Psoas muscle (tissue), 8 donors: ENCODE data around the gene LRRC55. TPM values are rescaled to one million over a fixed set of nuclear protein-coding genes. Genes with fewer than 3 reads are reported as not detected.

Source experiments
- ATAC-seq, 4 donors: fragments of 200-7000 bp; cut with Tn5 transposase; one replicate each; pipeline ENCODE4 v1.9.1; 2020; ENCODE audit warnings: moderate library complexity in 3 of 4, mild to moderate bottlenecking in 2 of 4
- DNase-seq, 2 donors: peaks; one replicate each; pipeline ENCODE4 v3.0.0-alpha.2; 2020
- H3K27ac ChIP-seq: fragments of 200-600 bp; one replicate; pipeline ENCODE4 v1.8.0; 2022
- H3K27me3 ChIP-seq, 3 donors: fragments of 200-600 bp in 1 of 3; one replicate each; pipeline versions ENCODE4 v1.6.1 to v1.8.0; 2013 to 2022; ENCODE audit warnings: low read length in 2 of 3, mild to moderate bottlenecking in 2 of 3, moderate library complexity in 1 of 3; ENCODE audit not compliant: insufficient read depth in 3 of 3
- H3K36me3 ChIP-seq, 2 donors: fragments of 200-600 bp in 1 of 2; one replicate each; pipeline versions ENCODE4 v1.6.1 to v1.8.0; 2013 to 2022; ENCODE audit warnings: low read depth in 1 of 2, mild to moderate bottlenecking in 1 of 2, moderate library complexity in 1 of 2; ENCODE audit not compliant: insufficient read depth in 1 of 2
- H3K4me1 ChIP-seq: fragments of 200-600 bp; one replicate; pipeline ENCODE4 v1.8.0; 2022
- H3K4me3 ChIP-seq: fragments of 200-600 bp; one replicate; pipeline ENCODE4 v1.8.0; 2022; ENCODE audit warnings: mild to moderate bottlenecking
- H3K9me3 ChIP-seq: fragments of 200-600 bp; one replicate; pipeline ENCODE4 v1.8.0; 2022
- WGBS, 3 donors: extraction: QIAGEN DNeasy Blood & Tissue Kit; methylation state at CpG; one replicate each; pipeline versions ENCODE4 v1.1.6 to v1.1.7; 2013; 5-methylcytosine and 5-hydroxymethylcytosine counted together
- intact Hi-C, 2 donors: fragments of 100-400 bp; cut with DNase I; formaldehyde crosslinking; loops; one replicate each; pipeline versions ENCODE4 v1.11.0 to v1.14.2; 2022
- polyA plus RNA-seq, 3 donors: library from polyadenylated mRNA; stranded (reverse); fragments of 200-250 nt; gene quantifications; one replicate each; pipeline ENCODE4 v1.2.3, GENCODE V29; 2013
- total RNA-seq, 4 donors: library from RNA; stranded (reverse); fragmentation: NEBNext Ultra II Directional in 2 of 4; extraction: Animal tissue kit (Norgen Biotek cat#: 25700) in 2 of 4; gene quantifications; one replicate each; pipeline versions ENCODE4 v1.2.1 to v1.2.4, GENCODE V29; 2021 to 2023
- TF ChIP-seq, protein P1 (sequence below): fragments of 200-600 bp; IDR thresholded peaks from one replicate; pipeline ENCODE4 v1.8.0; 2022; ENCODE audit warnings: antibody characterized with exemption
- donor health status: healthy with polysubstance abuse.
- donor health status: DM: no; HTN: no; CAD: no; lungs with moderate emphysema.
- donor health status: Bipolar disorder and iron deficiency.
- donor health status: healthy.
- donor health status: DM: yes; HTN: yes; CAD: no.
- donor health status: DM: no; HTN: no; CAD: no.
- donor health status: DM: no; HTN: no; CAD: no.
- donor health status: DM: yes; HTN: yes; CAD: no.

LRRC55 gene
- total and polyA plus RNA-seq, 7 donors, result 0.04 to 0.27 (median 0.08) TPM

DNA sequence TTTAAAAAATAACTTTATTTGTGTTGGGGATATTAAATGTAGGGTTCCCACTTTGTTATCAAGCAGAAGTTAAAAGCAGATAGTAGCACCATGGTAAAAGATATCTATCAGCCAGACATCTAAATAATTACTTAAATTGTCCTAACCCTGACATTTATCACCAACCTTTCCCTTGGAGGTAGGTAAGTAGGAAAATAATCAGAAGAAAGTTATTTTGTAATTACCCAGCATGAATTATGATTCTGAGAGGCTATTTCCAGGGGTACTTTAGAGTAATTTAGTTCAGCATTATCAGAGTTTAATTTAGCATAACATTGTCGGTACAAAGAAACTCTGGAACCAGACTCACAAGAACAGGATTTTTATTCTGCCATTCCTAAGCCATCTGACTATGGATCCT lies 23.2 kb upstream of the LRRC55 start:
- TF ChIP-seq, protein P1, sequence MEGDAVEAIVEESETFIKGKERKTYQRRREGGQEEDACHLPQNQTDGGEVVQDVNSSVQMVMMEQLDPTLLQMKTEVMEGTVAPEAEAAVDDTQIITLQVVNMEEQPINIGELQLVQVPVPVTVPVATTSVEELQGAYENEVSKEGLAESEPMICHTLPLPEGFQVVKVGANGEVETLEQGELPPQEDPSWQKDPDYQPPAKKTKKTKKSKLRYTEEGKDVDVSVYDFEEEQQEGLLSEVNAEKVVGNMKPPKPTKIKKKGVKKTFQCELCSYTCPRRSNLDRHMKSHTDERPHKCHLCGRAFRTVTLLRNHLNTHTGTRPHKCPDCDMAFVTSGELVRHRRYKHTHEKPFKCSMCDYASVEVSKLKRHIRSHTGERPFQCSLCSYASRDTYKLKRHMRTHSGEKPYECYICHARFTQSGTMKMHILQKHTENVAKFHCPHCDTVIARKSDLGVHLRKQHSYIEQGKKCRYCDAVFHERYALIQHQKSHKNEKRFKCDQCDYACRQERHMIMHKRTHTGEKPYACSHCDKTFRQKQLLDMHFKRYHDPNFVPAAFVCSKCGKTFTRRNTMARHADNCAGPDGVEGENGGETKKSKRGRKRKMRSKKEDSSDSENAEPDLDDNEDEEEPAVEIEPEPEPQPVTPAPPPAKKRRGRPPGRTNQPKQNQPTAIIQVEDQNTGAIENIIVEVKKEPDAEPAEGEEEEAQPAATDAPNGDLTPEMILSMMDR, result no peak
- Histone ChIP-seq H3K27ac (no peak overlapping the region), H3K36me3 (no peaks in the 10 kb centered on the region), H3K4me1 (no peaks in the 10 kb centered on the region), H3K4me3 (no peak overlapping the region), H3K27me3 (peaks cover 0 to 1% (median 0%) of the 10 kb centered on the region in 3 donors), H3K9me3 (no peaks in the 10 kb centered on the region)
- DNase-seq, result no peak
- 29 to 68% (median 48%) methylated on average over 1 of the region's 1 CpG for WGBS, 3 donors
- intact Hi-C loops, result no loop called here
- ATAC-seq, result no peak

DNA sequence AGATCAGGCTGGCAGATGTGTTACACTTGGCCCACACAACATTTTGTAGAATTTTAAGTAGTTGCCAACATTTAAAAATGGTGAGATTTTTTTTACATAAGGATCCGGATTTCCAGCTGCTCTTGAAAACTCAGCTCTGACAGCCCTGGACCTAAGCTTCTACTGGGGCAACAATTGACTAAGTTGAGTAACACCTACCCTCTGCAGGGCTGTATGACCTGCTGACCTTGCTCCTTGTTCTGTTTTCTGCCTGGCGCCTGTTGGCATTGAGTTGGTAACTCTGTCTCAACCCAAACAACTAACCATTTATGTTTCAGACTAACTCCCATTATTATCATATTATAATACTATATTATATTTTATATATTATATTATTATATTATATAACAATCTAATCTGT lies 21.1 kb upstream of the LRRC55 start:
- H3K4me1 ChIP-seq, result no peaks in the 10 kb centered on the region
- WGBS, 3 donors, result 54 to 64% (median 59%) methylated on average over 2 of the region's 2 CpGs
- TF ChIP-seq, protein P1, result no peak
- DNase-seq (no peak), ATAC-seq (no peak)
- intact Hi-C loops, result no loop called here
- H3K36me3 ChIP-seq, result no peaks in the 10 kb centered on the region
- H3K4me3 ChIP-seq, result no peak overlapping the region
- H3K9me3 ChIP-seq, result no peaks in the 10 kb centered on the region
- peaks cover 0 to 1% (median 0%) of the 10 kb centered on the region in 3 donors for H3K27me3 ChIP-seq
- no peak overlapping the region for H3K27ac ChIP-seq

DNA sequence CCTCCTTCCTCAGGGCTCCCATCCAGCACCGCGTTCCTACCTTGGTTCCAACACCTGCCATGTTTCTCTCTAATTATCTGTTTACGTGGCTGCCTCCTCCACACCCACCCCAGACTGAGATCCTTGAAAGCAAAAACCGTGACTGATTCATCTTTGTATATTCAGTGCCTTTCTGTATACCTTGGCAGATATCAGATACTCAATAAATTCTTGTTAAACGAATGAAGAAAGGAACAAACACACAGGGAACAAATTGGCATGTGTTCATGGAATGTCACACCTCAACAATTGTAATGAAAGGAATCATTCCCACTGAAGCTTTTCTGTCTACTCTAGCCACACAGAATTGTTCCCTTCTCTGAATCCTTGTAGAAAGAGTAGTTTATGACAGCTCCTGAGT lies 20.4 kb upstream of the LRRC55 start:
- Histone ChIP-seq H3K4me3 (no peak overlapping the region), H3K4me1 (no peaks in the 10 kb centered on the region), H3K36me3 (no peaks in the 10 kb centered on the region), H3K27ac (no peak overlapping the region), H3K9me3 (no peaks in the 10 kb centered on the region), H3K27me3 (peaks cover 0 to 1% (median 0%) of the 10 kb centered on the region in 3 donors)
- ATAC-seq (no peak), DNase-seq (no peak)
- TF ChIP-seq, protein P1, result no peak
- intact Hi-C loops, result no loop called here
- whole genome bisulfite sequencing, 3 donors, result 52 to 58% (median 55%) methylated on average over 5 of the region's 5 CpGs

DNA sequence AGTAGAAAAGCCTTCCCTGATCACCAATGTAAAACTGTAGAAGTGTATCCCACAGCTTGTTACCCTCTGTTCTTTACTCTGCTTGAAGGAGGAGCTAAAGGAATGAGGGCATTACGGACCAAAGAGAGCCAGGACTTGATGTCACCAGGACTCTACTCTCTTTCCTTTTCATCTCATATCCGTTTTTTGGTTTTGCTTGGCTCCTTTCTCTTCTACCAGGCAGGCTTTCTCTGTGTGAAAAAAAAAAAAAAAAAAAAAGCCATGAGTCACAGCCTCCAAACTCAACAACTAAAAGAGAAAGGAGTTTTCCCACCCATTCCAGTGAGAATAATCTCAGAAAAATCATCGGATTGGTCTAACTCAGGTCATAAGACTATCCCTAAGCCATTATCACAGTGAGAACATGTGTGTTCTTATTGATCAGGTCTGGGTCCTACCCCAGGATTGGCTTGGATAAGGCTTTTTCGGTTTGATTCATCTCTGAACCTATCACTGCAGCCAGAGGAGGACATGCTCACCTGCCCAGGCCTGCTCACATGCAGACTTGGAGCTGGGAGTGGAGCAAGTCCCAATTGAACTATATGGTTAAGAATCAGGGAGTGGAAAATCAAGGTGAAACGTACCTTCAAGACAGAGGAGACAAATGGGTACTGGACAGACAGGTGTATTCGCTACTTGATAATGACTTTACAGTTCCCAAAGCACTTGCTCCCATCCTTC lies 19.4 kb upstream of the LRRC55 start:
- Histone ChIP-seq H3K36me3 (no peaks in the 10 kb centered on the region), H3K27ac (no peak overlapping the region), H3K9me3 (no peaks in the 10 kb centered on the region), H3K27me3 (no peaks in the 10 kb centered on the region), H3K4me1 (no peaks in the 10 kb centered on the region), H3K4me3 (no peak overlapping the region)
- WGBS, 3 donors, result 62 to 81% (median 66%) methylated on average over 6 of the region's 6 CpGs
- intact Hi-C loops, result no loop called here
- DNase-seq (no peak), ATAC-seq (no peak)
- TF ChIP-seq, protein P1, result no peak
